ENCODE results near the gene NECTIN1.

DNA sequence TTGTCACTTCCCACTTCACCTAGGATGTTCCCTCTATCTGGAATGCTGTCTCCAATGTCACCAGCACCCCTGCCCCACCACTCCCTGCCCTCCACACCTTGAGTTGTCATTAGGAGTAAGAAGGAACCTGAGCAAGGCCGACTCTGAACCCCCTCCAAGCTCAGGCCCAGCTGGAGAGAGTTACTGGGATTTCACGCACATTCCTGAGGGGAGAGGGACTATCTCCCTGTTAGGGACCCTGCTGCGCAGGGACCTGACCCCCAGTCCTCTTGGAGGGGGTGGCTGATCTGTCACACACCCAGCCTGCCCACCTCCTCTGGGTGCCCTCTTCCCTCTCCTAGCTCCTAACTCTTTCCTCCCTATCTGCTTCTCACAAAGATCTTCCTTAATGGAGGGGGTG lies 81.7 kb downstream of the NECTIN1 start:
- TF ChIP-seq, protein P1, sequence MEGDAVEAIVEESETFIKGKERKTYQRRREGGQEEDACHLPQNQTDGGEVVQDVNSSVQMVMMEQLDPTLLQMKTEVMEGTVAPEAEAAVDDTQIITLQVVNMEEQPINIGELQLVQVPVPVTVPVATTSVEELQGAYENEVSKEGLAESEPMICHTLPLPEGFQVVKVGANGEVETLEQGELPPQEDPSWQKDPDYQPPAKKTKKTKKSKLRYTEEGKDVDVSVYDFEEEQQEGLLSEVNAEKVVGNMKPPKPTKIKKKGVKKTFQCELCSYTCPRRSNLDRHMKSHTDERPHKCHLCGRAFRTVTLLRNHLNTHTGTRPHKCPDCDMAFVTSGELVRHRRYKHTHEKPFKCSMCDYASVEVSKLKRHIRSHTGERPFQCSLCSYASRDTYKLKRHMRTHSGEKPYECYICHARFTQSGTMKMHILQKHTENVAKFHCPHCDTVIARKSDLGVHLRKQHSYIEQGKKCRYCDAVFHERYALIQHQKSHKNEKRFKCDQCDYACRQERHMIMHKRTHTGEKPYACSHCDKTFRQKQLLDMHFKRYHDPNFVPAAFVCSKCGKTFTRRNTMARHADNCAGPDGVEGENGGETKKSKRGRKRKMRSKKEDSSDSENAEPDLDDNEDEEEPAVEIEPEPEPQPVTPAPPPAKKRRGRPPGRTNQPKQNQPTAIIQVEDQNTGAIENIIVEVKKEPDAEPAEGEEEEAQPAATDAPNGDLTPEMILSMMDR (IDR thresholded peaks at IDR 0.05; ENCODE audit: low read depth, low read length, poor library complexity, severe bottlenecking), result no peak
- no peak for TF ChIP-seq EZH2phosphoT487 (IDR thresholded peaks at IDR 0.05; ENCODE audit: borderline replicate concordance, low read length)

Data from DOHH2 (cell line).